HG03045 (cell line): ENCODE data around the gene TTC7B.

ENCODE experiments used
- ATAC-seq: cut with Tn5 transposase; IDR thresholded peaks from one replicate; pipeline ENCODE4 v1.9.1; 2021; ENCODE audit warnings: mild to moderate bottlenecking, moderate library complexity; ENCODE audit not compliant: unreplicated experiment

TTC7B gene

GRCh38 chr14:90551070-90551704 is 265.0 kb downstream of the TTC7B start:
- ATAC-seq = no peak

- no peak for ATAC-seq
Measured at GRCh38 chr14:90549794-90550641, 266.2 kb downstream of the TTC7B start.

DNA sequence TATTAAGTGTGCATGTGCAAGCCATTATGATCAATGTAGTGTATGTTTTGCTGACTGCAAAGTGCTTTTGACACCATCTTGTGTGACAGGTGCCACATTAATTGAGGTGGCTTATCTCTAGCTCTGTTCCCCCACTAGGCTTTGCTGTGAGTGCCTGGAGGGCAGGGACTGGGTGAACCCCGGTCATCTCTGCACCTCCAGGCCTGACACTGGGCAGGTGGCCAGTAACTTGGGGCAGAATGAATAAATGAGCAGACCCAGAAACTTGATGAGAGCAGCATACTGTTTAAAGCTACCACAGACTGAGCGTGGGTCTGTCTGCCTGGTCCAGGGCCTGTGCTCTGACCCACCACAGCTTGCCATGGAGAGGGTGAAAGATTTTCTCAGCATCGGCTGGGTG is 267.8 kb downstream of the TTC7B start:
- ATAC-seq = no peak

- no peak for ATAC-seq
Measured at GRCh38 chr14:90547968-90548367, 268.3 kb downstream of the TTC7B start.

DNA sequence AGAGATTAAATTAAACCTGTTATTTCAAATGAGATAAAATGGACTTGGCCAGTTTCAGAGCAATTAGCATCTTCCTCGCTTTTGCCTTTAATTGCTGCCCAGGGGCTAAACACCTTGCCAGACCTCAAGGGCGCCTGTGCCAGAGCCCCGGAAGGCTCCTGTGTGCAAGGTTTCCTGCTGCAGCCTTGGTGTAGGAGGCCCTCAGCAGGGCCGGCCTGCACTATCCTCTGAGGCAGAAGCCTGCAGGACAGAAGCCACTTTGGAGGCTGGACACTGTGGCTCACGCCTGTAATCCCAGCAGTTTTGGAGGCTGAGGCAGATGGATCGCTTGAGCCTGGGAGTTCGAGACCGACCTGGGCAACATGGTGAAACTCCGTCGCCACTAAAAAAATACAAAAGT is 269.0 kb downstream of the TTC7B start:
- ATAC-seq = no peak

DNA sequence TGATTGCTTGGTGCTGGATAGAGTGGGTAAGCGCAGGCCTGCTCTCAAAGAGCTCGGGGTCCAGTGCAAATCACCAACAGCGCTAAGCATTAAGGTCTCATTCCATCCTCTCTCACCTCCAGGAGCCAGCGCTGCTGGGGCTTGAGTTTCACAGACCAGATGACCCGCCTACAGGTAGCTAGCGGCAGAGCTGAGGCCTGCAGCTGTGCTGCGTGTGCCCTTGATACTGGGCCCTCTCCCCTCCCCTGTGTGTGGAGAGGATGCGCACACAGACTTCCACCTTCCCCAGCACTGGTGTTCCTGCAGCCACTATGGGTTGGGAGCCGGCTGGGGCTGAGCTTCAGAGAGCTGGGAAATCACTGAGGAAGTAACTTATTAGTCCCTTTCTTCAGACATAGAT is 269.5 kb downstream of the TTC7B start:
- no peak for ATAC-seq

- ATAC-seq = no peak
Measured at GRCh38 chr14:90545966-90546751, 270.1 kb downstream of the TTC7B start.

GRCh38 chr14:90545382-90545781 is 270.8 kb downstream of the TTC7B start:
- ATAC-seq = no peak

GRCh38 chr14:90544971-90545370 is 271.3 kb downstream of the TTC7B start:
- ATAC-seq = no peak

GRCh38 chr14:90544566-90544965 is 271.7 kb downstream of the TTC7B start:
- ATAC-seq = no peak

DNA sequence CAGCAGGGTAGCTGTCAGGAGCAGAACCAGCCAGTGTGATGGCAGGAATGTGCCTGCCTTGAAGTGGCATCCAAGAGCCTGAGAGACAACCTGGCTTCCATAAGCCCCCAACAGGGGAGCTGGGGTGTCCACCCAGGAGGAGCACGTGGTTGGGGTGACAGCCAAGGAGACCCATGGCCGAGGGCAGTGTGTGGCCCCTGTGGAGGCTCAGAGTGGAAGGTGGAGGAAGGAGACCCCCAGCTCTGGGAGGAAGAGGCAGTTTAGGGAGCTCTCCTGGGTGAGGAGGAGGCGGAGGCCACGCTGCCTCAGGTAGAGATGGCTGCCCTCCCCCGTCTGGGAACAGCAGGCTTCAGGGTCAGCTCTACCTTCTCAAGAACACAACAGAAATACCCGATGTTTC is 272.4 kb downstream of the TTC7B start:
- ATAC-seq = no peak

DNA sequence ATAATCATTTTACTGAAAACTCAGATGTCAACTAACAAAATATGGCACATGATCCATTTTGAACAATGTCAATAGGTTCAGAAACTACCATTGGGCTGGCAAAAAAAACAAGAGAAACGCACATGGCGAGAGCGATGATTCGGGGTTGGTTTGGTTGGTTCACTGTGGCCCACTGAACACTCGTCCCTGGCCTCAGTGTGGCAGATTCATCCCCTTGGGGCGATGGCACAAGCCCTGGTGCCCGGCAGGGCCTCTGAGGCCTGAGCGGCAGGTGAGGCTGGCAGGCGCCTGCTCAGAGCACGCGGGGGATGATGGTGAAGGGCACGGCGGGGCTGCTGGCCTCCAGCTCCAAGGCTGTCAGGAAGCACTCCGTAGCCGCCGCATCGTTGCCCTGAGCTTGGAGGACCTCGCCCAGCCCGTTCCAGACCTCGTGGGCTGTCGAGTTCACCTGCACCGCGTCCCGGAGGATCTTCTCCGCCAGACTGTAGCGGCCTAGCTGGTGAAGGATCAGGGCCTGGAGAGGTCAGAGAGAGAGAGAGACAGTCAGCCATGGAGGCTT is 275.1 kb downstream of the TTC7B start:
- no peak for ATAC-seq

DNA sequence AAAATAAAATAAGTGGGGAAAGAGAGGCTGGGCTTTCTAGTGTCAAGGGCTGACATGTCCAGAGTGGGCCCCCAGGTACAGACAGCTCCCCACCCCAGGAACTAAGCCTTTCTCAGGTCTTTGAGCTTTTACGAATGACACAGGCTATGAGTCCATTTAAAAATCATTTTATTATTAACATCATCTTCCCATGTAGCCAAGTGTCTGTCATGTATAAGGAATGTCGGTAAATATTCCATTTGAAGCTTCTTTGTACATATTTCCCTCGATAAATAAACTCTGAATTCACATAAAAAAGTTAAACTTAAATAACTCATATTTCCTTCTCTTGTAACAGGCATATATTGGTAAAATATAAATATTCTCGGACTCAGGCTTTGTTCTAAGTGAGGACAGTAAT is 275.8 kb downstream of the TTC7B start:
- ATAC-seq = no peak

- ATAC-seq = no peak
Measured at GRCh38 chr14:90539996-90540395, 276.2 kb downstream of the TTC7B start.

DNA sequence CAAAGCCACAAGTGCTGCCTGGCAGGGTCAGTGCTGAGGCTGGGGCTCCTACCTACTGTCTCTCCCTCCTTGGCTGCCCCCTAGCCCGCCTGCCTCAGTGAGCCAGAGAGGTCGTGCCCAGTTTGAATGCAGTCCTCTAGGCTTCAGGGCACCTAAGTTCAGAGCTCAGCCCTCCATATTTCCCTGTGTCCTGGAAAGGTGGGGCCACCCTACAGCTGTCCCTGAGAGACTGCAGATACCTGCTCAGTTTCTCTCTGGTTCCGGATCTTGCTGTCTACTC is 276.8 kb downstream of the TTC7B start:
- ATAC-seq = no peak

DNA sequence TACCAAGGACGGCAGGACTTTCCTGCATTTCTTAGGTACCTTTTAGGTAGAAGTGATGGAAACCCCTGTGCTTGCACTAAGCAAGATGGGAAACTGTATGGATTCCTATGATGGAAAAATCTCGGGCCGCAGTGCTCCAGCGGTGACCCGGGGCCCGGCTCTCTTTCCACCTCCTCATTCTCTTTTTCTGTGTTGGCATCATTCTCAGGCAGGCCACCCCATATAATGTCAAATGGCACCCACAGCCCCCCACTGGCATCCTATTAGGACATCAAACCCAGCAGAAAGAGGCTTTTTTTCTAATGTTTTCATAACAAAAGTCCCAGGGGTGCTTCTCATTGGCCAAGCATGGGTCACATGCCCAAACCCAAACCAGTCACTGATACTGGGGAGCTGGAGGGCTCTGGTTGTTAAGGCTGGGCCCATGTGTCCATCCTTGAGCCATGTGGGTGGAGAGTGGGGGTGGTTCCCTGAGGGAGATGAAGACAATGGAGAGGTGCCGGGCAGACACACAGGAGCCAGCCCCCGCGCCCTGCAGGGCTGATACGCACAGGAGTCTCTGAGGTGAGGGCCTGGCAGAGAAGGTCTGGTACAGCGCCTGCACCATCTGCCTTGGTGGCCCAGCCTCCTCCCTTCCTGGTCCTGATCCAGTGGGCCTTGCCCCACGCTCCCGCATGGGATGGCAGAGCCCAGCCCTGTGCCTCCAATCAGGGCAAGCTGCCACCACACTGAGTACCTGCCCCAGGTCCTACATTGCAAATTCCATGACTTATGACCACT is 277.3 kb downstream of the TTC7B start:
- no peak for ATAC-seq

- no peak for ATAC-seq
Measured at GRCh38 chr14:90538095-90538494, 278.1 kb downstream of the TTC7B start.

- ATAC-seq = no peak
Measured at GRCh38 chr14:90536511-90537191, 279.6 kb downstream of the TTC7B start.

GRCh38 chr14:90536092-90536491 is 280.1 kb downstream of the TTC7B start:
- no peak for ATAC-seq

DNA sequence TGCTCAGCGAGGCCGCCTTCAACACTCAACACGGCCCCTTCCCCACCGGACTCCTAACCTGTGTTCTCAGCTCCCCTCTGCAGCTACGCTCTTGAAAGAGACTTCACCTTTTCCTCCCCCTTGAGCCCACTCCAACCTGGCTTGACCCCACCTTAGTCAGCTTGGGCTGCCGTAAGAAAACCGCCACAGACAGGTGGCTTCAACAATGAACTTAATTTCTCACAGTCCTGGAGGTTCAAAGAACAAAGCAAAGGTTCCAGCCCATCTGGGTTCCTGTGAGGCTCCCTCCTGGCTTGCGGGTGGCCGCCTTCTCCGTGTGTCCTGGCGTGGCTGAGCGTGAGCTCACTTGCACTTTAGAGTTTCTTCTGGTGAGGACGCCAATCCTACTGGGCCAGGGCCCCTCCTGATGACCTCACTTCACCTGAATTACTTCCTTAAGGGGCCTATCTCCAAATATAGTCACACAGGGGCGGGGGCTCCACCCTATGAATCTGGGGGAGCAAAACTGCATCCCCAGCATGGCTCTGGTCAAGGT is 280.6 kb downstream of the TTC7B start:
- ATAC-seq = no peak
